ENCODE data around the gene NEU4. TPM values are rescaled to one million over a fixed set of nuclear protein-coding genes. Genes with fewer than 3 reads are reported as not detected.

The NEU4 gene
- total RNA-seq, 1 donor from 2014 or later = not detected

GRCh38 chr2:241864850-241865213 is 55.8 kb downstream of the NEU4 start:
- H3K27ac Mint-ChIP-seq (ENCODE audit: unreplicated experiment) = no peak overlapping the region
- no peak for DNase-seq (ENCODE audit: extremely low spot score, unreplicated experiment)
- no peaks in the 10 kb centered on the region for H3K4me1 Mint-ChIP-seq (ENCODE audit: unreplicated experiment)
- TF ChIP-seq, protein P1, sequence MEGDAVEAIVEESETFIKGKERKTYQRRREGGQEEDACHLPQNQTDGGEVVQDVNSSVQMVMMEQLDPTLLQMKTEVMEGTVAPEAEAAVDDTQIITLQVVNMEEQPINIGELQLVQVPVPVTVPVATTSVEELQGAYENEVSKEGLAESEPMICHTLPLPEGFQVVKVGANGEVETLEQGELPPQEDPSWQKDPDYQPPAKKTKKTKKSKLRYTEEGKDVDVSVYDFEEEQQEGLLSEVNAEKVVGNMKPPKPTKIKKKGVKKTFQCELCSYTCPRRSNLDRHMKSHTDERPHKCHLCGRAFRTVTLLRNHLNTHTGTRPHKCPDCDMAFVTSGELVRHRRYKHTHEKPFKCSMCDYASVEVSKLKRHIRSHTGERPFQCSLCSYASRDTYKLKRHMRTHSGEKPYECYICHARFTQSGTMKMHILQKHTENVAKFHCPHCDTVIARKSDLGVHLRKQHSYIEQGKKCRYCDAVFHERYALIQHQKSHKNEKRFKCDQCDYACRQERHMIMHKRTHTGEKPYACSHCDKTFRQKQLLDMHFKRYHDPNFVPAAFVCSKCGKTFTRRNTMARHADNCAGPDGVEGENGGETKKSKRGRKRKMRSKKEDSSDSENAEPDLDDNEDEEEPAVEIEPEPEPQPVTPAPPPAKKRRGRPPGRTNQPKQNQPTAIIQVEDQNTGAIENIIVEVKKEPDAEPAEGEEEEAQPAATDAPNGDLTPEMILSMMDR (IDR thresholded peaks at IDR 0.05) = no peak
- peaks cover 11% of the 10 kb centered on the region for H3K27me3 Mint-ChIP-seq (ENCODE audit: unreplicated experiment)
- no peaks in the 10 kb centered on the region for H3K36me3 Mint-ChIP-seq (ENCODE audit: unreplicated experiment)
- H3K4me3 Mint-ChIP-seq (ENCODE audit: unreplicated experiment) = no peak overlapping the region
- H3K9me3 Mint-ChIP-seq (ENCODE audit: unreplicated experiment) = no peaks in the 10 kb centered on the region

DNA sequence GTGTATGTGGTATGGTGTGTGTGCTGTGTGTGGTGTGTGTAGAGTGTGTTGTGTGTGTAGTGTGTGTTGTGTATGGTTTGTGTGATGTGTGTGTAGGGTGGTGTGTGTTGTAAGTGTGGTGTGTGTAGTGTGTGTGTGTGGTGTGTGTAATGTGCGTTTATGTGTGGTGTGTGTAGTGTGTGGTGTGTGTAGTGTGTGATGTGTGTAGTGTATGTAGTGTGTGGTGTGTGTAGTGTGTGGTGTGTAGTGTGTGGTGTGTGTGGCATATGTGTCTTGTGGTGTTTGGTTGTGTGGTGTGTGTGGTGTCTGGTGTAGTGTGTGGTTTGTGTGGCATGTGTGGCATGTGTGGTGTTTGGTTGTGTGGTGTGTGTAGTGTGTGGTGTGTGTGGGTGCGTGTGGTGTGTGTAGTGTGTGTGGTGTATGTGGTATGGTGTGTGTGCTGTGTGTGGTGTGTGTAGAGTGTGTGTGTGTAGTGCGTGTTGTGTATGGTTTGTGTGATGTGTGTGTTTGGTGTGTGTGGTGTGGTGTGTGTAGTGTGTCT is 56.5 kb downstream of the NEU4 start:
- Mint-ChIP-seq H3K27ac (ENCODE audit: unreplicated experiment) (no peak overlapping the region), H3K27me3 (ENCODE audit: unreplicated experiment) (peaks cover 11% of the 10 kb centered on the region), H3K4me1 (ENCODE audit: unreplicated experiment) (no peaks in the 10 kb centered on the region), H3K36me3 (ENCODE audit: unreplicated experiment) (no peaks in the 10 kb centered on the region), H3K9me3 (ENCODE audit: unreplicated experiment) (no peaks in the 10 kb centered on the region), H3K4me3 (ENCODE audit: unreplicated experiment) (no peak overlapping the region)
- no peak for DNase-seq (ENCODE audit: extremely low spot score, unreplicated experiment)
- TF ChIP-seq, protein P1 (IDR thresholded peaks at IDR 0.05) = no peak

GRCh38 chr2:241865957-241866789 is 57.2 kb downstream of the NEU4 start:
- Mint-ChIP-seq H3K9me3 (ENCODE audit: unreplicated experiment) (no peaks in the 10 kb centered on the region), H3K27me3 (ENCODE audit: unreplicated experiment) (peaks cover 11% of the 10 kb centered on the region), H3K27ac (ENCODE audit: unreplicated experiment) (no peak overlapping the region), H3K4me1 (ENCODE audit: unreplicated experiment) (no peaks in the 10 kb centered on the region), H3K36me3 (ENCODE audit: unreplicated experiment) (no peaks in the 10 kb centered on the region), H3K4me3 (ENCODE audit: unreplicated experiment) (no peak overlapping the region)
- DNase-seq (ENCODE audit: extremely low spot score, unreplicated experiment) = no peak
- TF ChIP-seq, protein P1 (IDR thresholded peaks at IDR 0.05) = no peak

Other genes starting within 250 kb of the NEU4 start
- gene THAP4, start 172.0 kb upstream of the NEU4 start, total RNA-seq = 51.6 and 52.8 TPM in 2 replicates
- 73.5 and 78.1 TPM in 2 replicates for gene ATG4B, start 171.5 kb upstream of the NEU4 start, total RNA-seq
- 26.3 and 28.8 TPM in 2 replicates for gene DTYMK, start 122.4 kb upstream of the NEU4 start, total RNA-seq
- gene ING5, start 107.2 kb upstream of the NEU4 start, total RNA-seq = 29.4 and 32.0 TPM in 2 replicates
- gene D2HGDH, start 74.6 kb upstream of the NEU4 start, total RNA-seq = 32.5 and 36.8 TPM in 2 replicates
- 0.48 TPM in 1 of 2 replicates, not detected in the other for gene GAL3ST2, start 32.4 kb upstream of the NEU4 start, total RNA-seq
- gene PDCD1, start 49.7 kb downstream of the NEU4 start, total RNA-seq = not detected in 2 replicates
- not detected in 2 replicates for gene RTP5, start 60.5 kb downstream of the NEU4 start, total RNA-seq